Uterus (tissue), 2 donors: ENCODE measurements around the gene FZD1.

ENCODE experiments used
- POLR2A ChIP-seq, 2 donors: fragments of 450-650 bp; IDR thresholded peaks; one replicate each; pipeline ENCODE4 v1.6.1; 2016; ENCODE audit warnings: antibody characterized with exemption in 2 of 2, mild to moderate bottlenecking in 1 of 2, moderate library complexity in 1 of 2
- TF ChIP-seq, protein P1 (sequence below), 4 experiments: fragments of 200-600 bp in 2 of 4; fragments of 450-650 bp in 2 of 4; sonication (generic) in 2 of 4; IDR thresholded peaks; one replicate each; pipeline ENCODE4 v1.5.1; 2016 to 2019; ENCODE audit warnings: antibody characterized with exemption in 4 of 4, mild to moderate bottlenecking in 2 of 4, moderate library complexity in 1 of 4

GRCh38 chr7:91248996-91249395 is 15.2 kb upstream of the FZD1 start:
- TF ChIP-seq POLR2A (IDR thresholded peaks at IDR 0.05), result no peak
- TF ChIP-seq, protein P1, sequence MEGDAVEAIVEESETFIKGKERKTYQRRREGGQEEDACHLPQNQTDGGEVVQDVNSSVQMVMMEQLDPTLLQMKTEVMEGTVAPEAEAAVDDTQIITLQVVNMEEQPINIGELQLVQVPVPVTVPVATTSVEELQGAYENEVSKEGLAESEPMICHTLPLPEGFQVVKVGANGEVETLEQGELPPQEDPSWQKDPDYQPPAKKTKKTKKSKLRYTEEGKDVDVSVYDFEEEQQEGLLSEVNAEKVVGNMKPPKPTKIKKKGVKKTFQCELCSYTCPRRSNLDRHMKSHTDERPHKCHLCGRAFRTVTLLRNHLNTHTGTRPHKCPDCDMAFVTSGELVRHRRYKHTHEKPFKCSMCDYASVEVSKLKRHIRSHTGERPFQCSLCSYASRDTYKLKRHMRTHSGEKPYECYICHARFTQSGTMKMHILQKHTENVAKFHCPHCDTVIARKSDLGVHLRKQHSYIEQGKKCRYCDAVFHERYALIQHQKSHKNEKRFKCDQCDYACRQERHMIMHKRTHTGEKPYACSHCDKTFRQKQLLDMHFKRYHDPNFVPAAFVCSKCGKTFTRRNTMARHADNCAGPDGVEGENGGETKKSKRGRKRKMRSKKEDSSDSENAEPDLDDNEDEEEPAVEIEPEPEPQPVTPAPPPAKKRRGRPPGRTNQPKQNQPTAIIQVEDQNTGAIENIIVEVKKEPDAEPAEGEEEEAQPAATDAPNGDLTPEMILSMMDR (IDR thresholded peaks at IDR 0.05), result no peak
